H1 (cell line): ENCODE data around the gene RNF212B. TPM values are rescaled to one million over a fixed set of nuclear protein-coding genes. Genes with fewer than 3 reads are reported as not detected.
"Not testable (repeated sequence)": the region's sequence is repeated elsewhere in the genome, so short reads cannot be mapped to it uniquely, and the experiment has no call there.

Experiments
- CTCF ChIA-PET: fragments of 300-600 bp; sonication (Branson Sonifier 250); formaldehyde crosslinking; loops from one replicate; lab custom pipeline; 2021; ENCODE audit not compliant: partially characterized antibody; lab: Charles Lee
- POLR2A ChIA-PET: fragments of 300-600 bp; sonication (Branson Sonifier 250); formaldehyde crosslinking; loops from one replicate; lab custom pipeline; 2021; ENCODE audit warnings: inconsistent platforms; ENCODE audit not compliant: partially characterized antibody; lab: Charles Lee
- DNase-seq, 2 experiments: peaks; one replicate each; pipeline versions ENCODE4 v3.0.0 to v3.0.0-alpha.2; 2010 to 2022; ENCODE audit warnings: low spot score in 2 of 2, low read depth in 1 of 2, mixed read lengths in 1 of 2
- FAIRE-seq: peaks from 2 replicates; lab custom pipeline; 2011; peaks lifted over from hg19 to GRCh38; lab: Jason Lieb, UNC
- H2AFZ ChIP-seq: 2 replicates; pipeline ENCODE4 v1.8.1; 2012; ENCODE audit warnings: low read length, inconsistent platforms
- H2AK5ac ChIP-seq: 2 replicates; pipeline ENCODE4 v1.6.1; 2013; ENCODE audit warnings: low read depth, low read length
- H2BK120ac ChIP-seq: replicated peaks from 2 replicates; pipeline ENCODE3; 2013; ENCODE audit warnings: low read depth, low read length, inconsistent platforms
- H2BK12ac ChIP-seq: 2 replicates; pipeline ENCODE4 v1.6.1; 2013; ENCODE audit warnings: low read depth, low read length
- H2BK15ac ChIP-seq: 2 replicates; pipeline ENCODE4 v1.6.1; 2013; ENCODE audit warnings: low read length
- H2BK20ac ChIP-seq: 2 replicates; pipeline ENCODE4 v1.6.1; 2013; ENCODE audit warnings: low read length
- H2BK5ac ChIP-seq: 2 replicates; pipeline ENCODE4 v1.6.1; 2013; ENCODE audit warnings: low read depth, low read length
- H3K14ac ChIP-seq: 2 replicates; pipeline ENCODE4 v1.6.1; 2013; ENCODE audit warnings: inconsistent platforms; ENCODE audit not compliant: insufficient read length
- H3K18ac ChIP-seq: 2 replicates; pipeline ENCODE4 v1.6.1; 2013; ENCODE audit warnings: low read length; ENCODE audit errors: extremely low read depth
- H3K23ac ChIP-seq: 2 replicates; pipeline ENCODE4 v1.6.1; 2013; ENCODE audit warnings: inconsistent platforms; ENCODE audit not compliant: insufficient read length
- H3K23me2 ChIP-seq: 2 replicates; pipeline ENCODE4 v1.6.1; 2013; ENCODE audit warnings: low read depth, low read length
- H3K27ac ChIP-seq: 2 replicates; pipeline ENCODE4 v1.6.1; 2011; ENCODE audit warnings: low read depth, low read length, inconsistent platforms
- H3K27me3 ChIP-seq, 4 experiments: replicated peaks in 1 of 4; 1 replicate in 1 of 4; 2 replicates in 3 of 4; pipeline versions ENCODE4 v1.6.1 to v1.8.1; 2011 to 2013; ENCODE audit warnings: low read length in 3 of 4, mild to moderate bottlenecking in 3 of 4, inconsistent platforms in 2 of 4, mixed read lengths in 2 of 4, moderate library complexity in 1 of 4; ENCODE audit not compliant: control insufficient read depth in 3 of 4, insufficient read depth in 3 of 4; ENCODE audit errors: extremely low read depth in 1 of 4
- H3K36me3 ChIP-seq, 4 experiments: 2 replicates each; pipeline versions ENCODE4 v1.6.1 to v1.8.1; 2011 to 2013; ENCODE audit warnings: mild to moderate bottlenecking in 4 of 4, low read length in 3 of 4, moderate library complexity in 2 of 4, control low read depth in 1 of 4, inconsistent platforms in 1 of 4; ENCODE audit not compliant: insufficient read depth in 4 of 4, control insufficient read depth in 2 of 4
- H3K4ac ChIP-seq: replicated peaks from 2 replicates; pipeline ENCODE3; 2013; ENCODE audit warnings: low read length, low read depth, mixed read lengths, inconsistent platforms; ENCODE audit not compliant: insufficient read length
- H3K4me1 ChIP-seq, 4 experiments: replicated peaks in 1 of 4; 1 replicate in 1 of 4; 2 replicates in 3 of 4; pipeline versions ENCODE4 v1.6.1 to v1.8.1; 2011 to 2013; ENCODE audit warnings: low read length in 3 of 4, inconsistent platforms in 2 of 4, mixed read lengths in 1 of 4; ENCODE audit not compliant: insufficient read depth in 4 of 4, control insufficient read depth in 3 of 4
- H3K4me2 ChIP-seq, 2 experiments: 2 replicates each; pipeline versions ENCODE4 v1.6.1 to v1.8.1; 2011 to 2013; ENCODE audit warnings: low read depth in 2 of 2, low read length in 2 of 2, control low read depth in 1 of 2, inconsistent platforms in 1 of 2, mild to moderate bottlenecking in 1 of 2; ENCODE audit not compliant: insufficient read depth in 1 of 2
- H3K4me3 ChIP-seq, 4 experiments: fragments of 200-600, 300-600 bp in 1 of 4; sonication (generic), shearing (Covaris generic), sonication (Bioruptor Twin) in 1 of 4; 2 replicates each; pipeline versions ENCODE4 v1.5.1 to v1.8.1; 2011 to 2016; ENCODE audit warnings: low read length in 4 of 4, low read depth in 3 of 4, control low read depth in 2 of 4, inconsistent platforms in 2 of 4, mild to moderate bottlenecking in 2 of 4, mixed read lengths in 1 of 4, moderate library complexity in 1 of 4; ENCODE audit not compliant: insufficient read depth in 2 of 4; ENCODE audit errors: extremely low read depth in 1 of 4
- H3K56ac ChIP-seq: replicated peaks from 2 replicates; pipeline ENCODE3; 2013; ENCODE audit warnings: low read depth, mild to moderate bottlenecking, mixed read lengths, low read length, inconsistent platforms; ENCODE audit not compliant: insufficient read length
- H3K79me1 ChIP-seq: 2 replicates; pipeline ENCODE4 v1.6.1; 2013; ENCODE audit warnings: low read depth, low read length, control low read depth
- H3K79me2 ChIP-seq, 2 experiments: 2 replicates each; pipeline versions ENCODE4 v1.6.1 to v1.8.1; 2012 to 2013; ENCODE audit warnings: low read length in 2 of 2, mild to moderate bottlenecking in 2 of 2, inconsistent platforms in 1 of 2; ENCODE audit not compliant: insufficient read depth in 2 of 2, control insufficient read depth in 1 of 2
- H3K9ac ChIP-seq, 4 experiments: replicated peaks in 1 of 4; 1 replicate in 1 of 4; 2 replicates in 3 of 4; pipeline versions ENCODE4 v1.6.1 to v1.8.1; 2011 to 2013; ENCODE audit warnings: low read depth in 3 of 4, low read length in 3 of 4, control low read depth in 2 of 4, mild to moderate bottlenecking in 2 of 4, moderate library complexity in 2 of 4, inconsistent platforms in 1 of 4; ENCODE audit errors: extremely low read depth in 1 of 4
- H3K9me3 ChIP-seq, 2 experiments: 2 replicates each; pipeline versions ENCODE4 v1.6.1 to v1.8.1; 2012 to 2013; ENCODE audit warnings: mild to moderate bottlenecking in 2 of 2, moderate library complexity in 2 of 2, control low read depth in 1 of 2, inconsistent platforms in 1 of 2, low read depth in 1 of 2, low read length in 1 of 2, mixed read lengths in 1 of 2; ENCODE audit not compliant: insufficient read depth in 2 of 2
- H4K20me1 ChIP-seq, 2 experiments: replicated peaks in 1 of 2; 2 replicates each; pipeline versions ENCODE3 to v1.8.1; 2011 to 2013; ENCODE audit warnings: inconsistent platforms in 2 of 2, low read length in 2 of 2, mild to moderate bottlenecking in 1 of 2; ENCODE audit not compliant: insufficient read depth in 2 of 2, control insufficient read depth in 1 of 2
- H4K5ac ChIP-seq: 2 replicates; pipeline ENCODE4 v1.6.1; 2013; ENCODE audit warnings: low read length, low read depth, mixed read lengths, inconsistent platforms; ENCODE audit not compliant: insufficient read length
- H4K8ac ChIP-seq: 2 replicates; pipeline ENCODE4 v1.8.0; 2013; ENCODE audit warnings: mild to moderate bottlenecking, moderate library complexity, low read length, inconsistent platforms; ENCODE audit not compliant: insufficient read depth; ENCODE audit errors: extremely low read depth
- H4K91ac ChIP-seq: replicated peaks from 2 replicates; pipeline ENCODE3; 2013; ENCODE audit warnings: low read length, mixed read lengths, inconsistent platforms; ENCODE audit not compliant: insufficient read length
- WGBS, 2 experiments: shearing (Covaris generic) in 1 of 2; methylation state at CpG; one replicate each; pipeline versions ENCODE4 v1.1.6 to v1.1.7; 2013 to 2015; ENCODE audit warnings: low lambda C conversion rate in 2 of 2, mixed read lengths in 2 of 2, inconsistent platforms in 1 of 2, low coverage in 1 of 2, missing lambda C conversion rate in 1 of 2; ENCODE audit not compliant: insufficient replicate concordance in 2 of 2, insufficient coverage in 1 of 2, insufficient read length in 1 of 2; ENCODE audit errors: extremely low coverage in 1 of 2, missing lambda C conversion rate in 1 of 2; 5-methylcytosine and 5-hydroxymethylcytosine counted together
- polyA plus RNA-seq, 7 experiments: library from polyadenylated mRNA; depleted of rRNA in 3 of 7; stranded (reverse) in 5 of 7; unstranded in 2 of 7; fragments of >200 nt in 5 of 7; fragments of 200-250 nt in 2 of 7; gene quantifications; 1 replicate in 5 of 7; 2 replicates in 1 of 7; 4 replicates in 1 of 7; pipeline versions ENCODE4 v1.2.1 to v1.2.3, GENCODE V29; 2011 to 2013; ENCODE audit warnings: missing spikeins in 2 of 7, mixed read lengths in 2 of 7
- total RNA-seq: library from RNA; stranded (reverse); fragmentation: NEBNext Ultra II Directional; extraction: Animal tissue kit (Norgen Biotek cat#: 25700); gene quantifications from 2 replicates; pipeline ENCODE4 v1.2.1, GENCODE V29; 2021

Gene RNF212B
- total and polyA plus RNA-seq, 2 of the 8 experiments (the other 6 are each of a cell fraction or from before 2014, with no cell fraction given): 0.95 to 1.2 TPM

GRCh38 chr14:23241061-23241715 lies 3.5 kb downstream of the RNF212B start:
- not testable (repeated sequence) for H3K56ac ChIP-seq, H3K9ac ChIP-seq, H2BK5ac ChIP-seq, FAIRE-seq, H3K36me3 ChIP-seq, H3K14ac ChIP-seq, H2BK15ac ChIP-seq, H4K91ac ChIP-seq, H3K4ac ChIP-seq, H3K79me2 ChIP-seq, H3K79me1 ChIP-seq, H3K4me1 ChIP-seq, H3K23me2 ChIP-seq, H2AFZ ChIP-seq, H2BK20ac ChIP-seq, H4K5ac ChIP-seq, H2BK12ac ChIP-seq, DNase-seq, H3K27me3 ChIP-seq, H3K27ac ChIP-seq, H4K8ac ChIP-seq, H2BK120ac ChIP-seq, H3K9me3 ChIP-seq, H3K4me3 ChIP-seq, H3K4me2 ChIP-seq, H4K20me1 ChIP-seq, H3K18ac ChIP-seq, H2AK5ac ChIP-seq, H3K23ac ChIP-seq
- WGBS, 2 experiments: 90% methylated on average over 7 of the region's 7 CpGs; no CpG with 5 or more reads in 1 of the 2 experiments
- CTCF ChIA-PET: interaction anchor here (0.6 to 0.9 kb wide), 2 partner anchors 81 to 121 kb away, joined by 3 read pairs; no protein-coding TSS in a partner anchor
- POLR2A ChIA-PET: interaction anchor here (0.6 to 1.9 kb wide), 3 partner anchors 34 to 150 kb away, joined by 3 to 7 read pairs (median 3); no protein-coding TSS in a partner anchor
